ENCODE data around the gene NAT10. TPM values are rescaled to one million over a fixed set of nuclear protein-coding genes. Genes with fewer than 3 reads are reported as not detected.

The NAT10 gene
- polyA plus RNA-seq, 1 donor, result 37.0 TPM

DNA sequence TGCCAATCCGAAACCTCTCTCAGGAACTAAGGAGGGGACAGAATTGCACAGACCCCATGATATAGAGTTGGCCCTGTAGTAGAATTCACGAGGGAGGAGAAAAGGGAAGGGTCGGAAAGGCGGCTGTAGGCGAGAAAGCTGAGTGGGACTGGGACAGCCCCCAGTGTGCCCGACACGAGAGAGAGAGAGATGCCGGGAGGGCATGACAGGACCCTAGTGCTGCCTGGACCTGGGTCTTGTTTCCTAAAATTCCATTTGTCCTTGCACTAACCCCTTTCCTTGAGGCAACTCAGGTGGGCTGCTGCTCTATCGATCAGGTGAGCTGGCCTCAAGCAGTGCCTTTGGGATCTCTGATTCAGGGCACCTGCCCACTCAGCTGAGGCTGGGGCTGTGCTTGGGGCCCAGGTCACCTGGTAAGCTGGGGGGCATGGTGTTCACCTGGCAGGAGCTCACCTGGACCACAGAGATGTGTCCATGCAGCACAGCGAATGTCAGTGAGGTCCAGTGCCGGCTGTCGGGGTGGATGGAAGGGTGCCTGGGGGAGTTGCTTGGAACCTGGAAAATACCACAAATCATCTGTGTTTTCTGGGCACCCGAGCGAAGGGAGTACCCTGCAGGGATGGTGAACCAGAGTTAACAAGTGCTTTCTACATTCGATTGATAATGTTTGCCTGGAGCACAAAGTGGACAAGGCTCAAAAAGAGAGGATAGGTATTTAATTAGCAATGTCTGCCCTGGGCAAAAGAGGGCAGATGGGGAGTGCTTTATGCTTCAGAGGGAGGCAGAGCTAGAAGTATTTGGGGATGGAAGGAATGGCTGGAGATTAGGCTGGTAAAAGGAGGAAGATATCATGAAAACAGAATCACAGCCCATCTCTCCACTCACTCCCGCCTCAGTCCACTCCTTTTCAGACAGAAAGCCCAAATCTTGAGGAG lies 61.6 kb downstream of the NAT10 start:
- Histone ChIP-seq H3K4me3 (ENCODE audit: low read length) (no peak overlapping the region), H3K27ac (ENCODE audit: low read length) (no peak overlapping the region), H3K9me3 (ENCODE audit: control insufficient read depth, low read depth, low read length) (peaks cover 2% of the 10 kb centered on the region), H3K36me3 (ENCODE audit: control insufficient read depth, insufficient read depth, low read length) (no peaks in the 10 kb centered on the region), H3K4me1 (ENCODE audit: control insufficient read depth, insufficient read depth, low read length) (no peaks in the 10 kb centered on the region), H3K27me3 (ENCODE audit: control insufficient read depth, insufficient read depth, low read length) (peaks cover 8% of the 10 kb centered on the region)
- 100% methylated on average over 3 of the region's 16 CpGs for WGBS (ENCODE audit: insufficient coverage, low lambda C conversion rate)
- no peak for DNase-seq

DNA sequence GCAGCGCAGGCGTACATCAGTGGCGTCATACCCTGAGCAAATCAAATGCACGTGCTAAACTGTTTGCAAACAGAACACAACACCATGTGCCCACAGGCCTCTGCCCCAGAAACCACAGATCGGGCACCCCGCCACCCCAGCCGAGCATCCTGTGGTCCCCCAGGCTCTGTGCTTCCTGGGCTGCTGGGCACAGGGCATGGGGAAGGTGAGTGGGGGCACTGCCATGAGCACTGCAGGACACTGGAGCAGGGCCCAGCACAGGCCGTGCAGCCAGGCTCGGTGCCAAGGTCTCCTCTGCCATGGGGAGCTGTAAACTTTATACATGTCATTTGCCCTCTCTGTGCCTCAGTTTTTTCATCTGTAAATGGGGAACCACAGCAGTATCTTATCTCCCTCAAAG lies 62.5 kb downstream of the NAT10 start:
- no peak for DNase-seq
- no CpG with 5 or more reads among the region's 9 CpGs for WGBS (ENCODE audit: insufficient coverage, low lambda C conversion rate)
- H3K4me1 ChIP-seq (ENCODE audit: control insufficient read depth, insufficient read depth, low read length), result no peaks in the 10 kb centered on the region
- peaks cover 8% of the 10 kb centered on the region for H3K27me3 ChIP-seq (ENCODE audit: control insufficient read depth, insufficient read depth, low read length)
- H3K27ac ChIP-seq (ENCODE audit: low read length), result no peak overlapping the region
- H3K9me3 ChIP-seq (ENCODE audit: control insufficient read depth, low read depth, low read length), result no peaks in the 10 kb centered on the region
- no peaks in the 10 kb centered on the region for H3K36me3 ChIP-seq (ENCODE audit: control insufficient read depth, insufficient read depth, low read length)
- H3K4me3 ChIP-seq (ENCODE audit: low read length), result no peak overlapping the region

GRCh38 chr11:34168642-34169420 lies 63.4 kb downstream of the NAT10 start:
- no peaks in the 10 kb centered on the region for H3K9me3 ChIP-seq (ENCODE audit: control insufficient read depth, low read depth, low read length)
- no peak for DNase-seq
- peaks cover 14% of the 10 kb centered on the region for H3K27me3 ChIP-seq (ENCODE audit: control insufficient read depth, insufficient read depth, low read length)
- H3K36me3 ChIP-seq (ENCODE audit: control insufficient read depth, insufficient read depth, low read length), result no peaks in the 10 kb centered on the region
- WGBS (ENCODE audit: insufficient coverage, low lambda C conversion rate), result 20% methylated on average over 2 of the region's 18 CpGs
- no peak overlapping the region for H3K27ac ChIP-seq (ENCODE audit: low read length)
- H3K4me1 ChIP-seq (ENCODE audit: control insufficient read depth, insufficient read depth, low read length), result no peaks in the 10 kb centered on the region
- H3K4me3 ChIP-seq (ENCODE audit: low read length), result no peak overlapping the region

GRCh38 chr11:34169686-34170085 lies 64.3 kb downstream of the NAT10 start:
- H3K9me3 ChIP-seq (ENCODE audit: control insufficient read depth, low read depth, low read length), result peaks cover 2% of the 10 kb centered on the region
- H3K4me3 ChIP-seq (ENCODE audit: low read length), result no peak overlapping the region
- H3K27ac ChIP-seq (ENCODE audit: low read length), result no peak overlapping the region
- H3K27me3 ChIP-seq (ENCODE audit: control insufficient read depth, insufficient read depth, low read length), result peaks cover 14% of the 10 kb centered on the region
- H3K4me1 ChIP-seq (ENCODE audit: control insufficient read depth, insufficient read depth, low read length), result no peaks in the 10 kb centered on the region
- 67% methylated on average over 3 of the region's 8 CpGs for WGBS (ENCODE audit: insufficient coverage, low lambda C conversion rate)
- DNase-seq, result no peak
- no peaks in the 10 kb centered on the region for H3K36me3 ChIP-seq (ENCODE audit: control insufficient read depth, insufficient read depth, low read length)

DNA sequence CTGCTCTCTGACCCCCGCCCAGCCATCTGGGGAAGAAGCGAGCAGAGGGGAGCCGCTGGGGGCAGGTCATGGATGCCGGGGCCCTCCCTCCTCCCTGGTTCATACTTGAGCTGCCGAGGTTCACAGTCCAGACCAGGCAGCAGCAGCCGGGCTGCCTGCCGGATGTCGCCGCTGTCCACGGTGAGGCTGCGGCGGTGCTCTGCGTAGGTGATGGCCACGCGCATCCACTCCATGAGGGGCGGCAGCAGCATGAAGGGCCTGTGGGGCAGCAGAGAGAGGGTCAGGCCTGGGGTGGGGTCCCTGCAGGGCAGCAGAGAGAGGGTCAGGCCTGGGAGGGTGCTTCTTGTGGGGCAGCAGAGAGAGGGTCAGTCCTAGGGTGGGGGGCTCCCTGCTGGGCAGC lies 67.6 kb downstream of the NAT10 start:
- Histone ChIP-seq H3K4me3 (ENCODE audit: low read length) (no peak overlapping the region), H3K36me3 (ENCODE audit: control insufficient read depth, insufficient read depth, low read length) (no peaks in the 10 kb centered on the region), H3K9me3 (ENCODE audit: control insufficient read depth, low read depth, low read length) (peaks cover 2% of the 10 kb centered on the region), H3K27ac (ENCODE audit: low read length) (no peak overlapping the region), H3K4me1 (ENCODE audit: control insufficient read depth, insufficient read depth, low read length) (no peaks in the 10 kb centered on the region), H3K27me3 (ENCODE audit: control insufficient read depth, insufficient read depth, low read length) (peaks cover 16% of the 10 kb centered on the region)
- DNase-seq, result no peak
- WGBS (ENCODE audit: insufficient coverage, low lambda C conversion rate), result no CpG with 5 or more reads among the region's 16 CpGs

- no peak overlapping the region for H3K27ac ChIP-seq (ENCODE audit: low read length)
- peaks cover 16% of the 10 kb centered on the region for H3K27me3 ChIP-seq (ENCODE audit: control insufficient read depth, insufficient read depth, low read length)
- no CpG with 5 or more reads among the region's 33 CpGs for WGBS (ENCODE audit: insufficient coverage, low lambda C conversion rate)
- no peaks in the 10 kb centered on the region for H3K4me1 ChIP-seq (ENCODE audit: control insufficient read depth, insufficient read depth, low read length)
- peak; percentile 63 to 65 for DNase-seq
- no peaks in the 10 kb centered on the region for H3K36me3 ChIP-seq (ENCODE audit: control insufficient read depth, insufficient read depth, low read length)
- peaks cover 2% of the 10 kb centered on the region for H3K9me3 ChIP-seq (ENCODE audit: control insufficient read depth, low read depth, low read length)
- H3K4me3 ChIP-seq (ENCODE audit: low read length), result no peak overlapping the region
Observed at GRCh38 chr11:34174412-34175041, 69.1 kb downstream of the NAT10 start.

GRCh38 chr11:34175284-34176019 lies 70.0 kb downstream of the NAT10 start:
- Histone ChIP-seq H3K9me3 (ENCODE audit: control insufficient read depth, low read depth, low read length) (peaks cover 2% of the 10 kb centered on the region), H3K36me3 (ENCODE audit: control insufficient read depth, insufficient read depth, low read length) (no peaks in the 10 kb centered on the region), H3K4me1 (ENCODE audit: control insufficient read depth, insufficient read depth, low read length) (no peaks in the 10 kb centered on the region), H3K27ac (ENCODE audit: low read length) (no peak overlapping the region), H3K27me3 (ENCODE audit: control insufficient read depth, insufficient read depth, low read length) (peaks cover 16% of the 10 kb centered on the region), H3K4me3 (ENCODE audit: low read length) (no peak overlapping the region)
- no peak for DNase-seq
- no CpG with 5 or more reads among the region's 7 CpGs for WGBS (ENCODE audit: insufficient coverage, low lambda C conversion rate)

- H3K4me1 ChIP-seq (ENCODE audit: control insufficient read depth, insufficient read depth, low read length), result no peaks in the 10 kb centered on the region
- no peak overlapping the region for H3K27ac ChIP-seq (ENCODE audit: low read length)
- H3K4me3 ChIP-seq (ENCODE audit: low read length), result no peak overlapping the region
- DNase-seq, result no peak
- H3K27me3 ChIP-seq (ENCODE audit: control insufficient read depth, insufficient read depth, low read length), result peaks cover 9% of the 10 kb centered on the region
- H3K36me3 ChIP-seq (ENCODE audit: control insufficient read depth, insufficient read depth, low read length), result no peaks in the 10 kb centered on the region
- 40% methylated on average over 1 of the region's 2 CpGs for WGBS (ENCODE audit: insufficient coverage, low lambda C conversion rate)
- peaks cover 2% of the 10 kb centered on the region for H3K9me3 ChIP-seq (ENCODE audit: control insufficient read depth, low read depth, low read length)
Observed at GRCh38 chr11:34176751-34177209, 71.4 kb downstream of the NAT10 start.

DNA sequence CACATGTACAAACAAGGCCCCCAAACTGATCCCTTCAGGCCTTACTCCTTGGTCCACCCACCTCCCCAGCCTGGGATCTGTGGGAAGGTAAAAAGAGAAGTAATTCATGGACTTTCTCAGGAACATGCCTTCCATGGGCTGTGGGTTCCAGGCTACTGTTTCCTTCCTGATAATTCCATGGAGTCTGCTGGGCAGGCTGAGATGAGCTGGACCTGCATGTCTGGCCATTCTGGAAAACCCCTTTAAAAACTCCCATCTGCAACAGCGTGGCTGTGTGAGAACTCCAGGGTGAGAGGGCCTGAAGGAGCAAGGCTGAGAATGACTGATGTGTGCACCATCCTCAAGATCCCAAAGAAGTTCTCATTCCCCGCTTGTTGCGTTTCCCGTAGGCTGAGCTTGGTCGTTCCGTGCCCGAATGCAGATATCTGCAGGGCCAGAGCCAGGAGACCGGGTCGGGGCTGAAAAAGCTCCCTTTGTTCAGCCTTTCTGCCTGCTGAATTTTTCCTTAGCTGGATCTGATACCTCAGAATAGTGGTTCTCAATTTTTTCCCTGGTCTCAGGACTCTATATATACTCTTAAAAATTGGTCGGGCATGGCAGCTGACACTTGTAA lies 72.9 kb downstream of the NAT10 start:
- no CpG with 5 or more reads among the region's 10 CpGs for WGBS (ENCODE audit: insufficient coverage, low lambda C conversion rate)
- no peak overlapping the region for H3K4me3 ChIP-seq (ENCODE audit: low read length)

More for the DNA sequence above, 72.9 kb downstream of the NAT10 start:
- Histone ChIP-seq H3K36me3 (ENCODE audit: control insufficient read depth, insufficient read depth, low read length) (no peaks in the 10 kb centered on the region), H3K4me1 (ENCODE audit: control insufficient read depth, insufficient read depth, low read length) (no peaks in the 10 kb centered on the region), H3K9me3 (ENCODE audit: control insufficient read depth, low read depth, low read length) (peaks cover 2% of the 10 kb centered on the region), H3K27me3 (ENCODE audit: control insufficient read depth, insufficient read depth, low read length) (peaks cover 7% of the 10 kb centered on the region), H3K27ac (ENCODE audit: low read length) (no peak overlapping the region)
- no peak for DNase-seq
